K562 (cell line): Measurements from ENCODE around the gene TTLL10. TPM values are rescaled to one million over a fixed set of nuclear protein-coding genes. Genes with fewer than 3 reads are reported as not detected.

Experiments
- CTCF ChIP-seq, 3 experiments: IDR thresholded peaks in 2 of 3; conservative IDR thresholded peaks in 1 of 3; 2 replicates each; pipeline ENCODE4 v1.5.1; 2011 to 2012; ENCODE audit warnings: low read length in 3 of 3, mild to moderate bottlenecking in 3 of 3, control low read depth in 2 of 3, improper control_type of control experiment in 1 of 3, inconsistent platforms in 1 of 3, low read depth in 1 of 3, mixed read lengths in 1 of 3, moderate library complexity in 1 of 3; ENCODE audit not compliant: insufficient read depth in 2 of 3
- EGR1 ChIP-seq: fragments of 450-650 bp; conservative IDR thresholded peaks from 2 replicates; pipeline ENCODE4 v1.6.1; 2017; ENCODE audit warnings: mild to moderate bottlenecking
- GTF2E2 ChIP-seq: fragments of 200-800 bp; sonication (Bioruptor generic); IDR thresholded peaks from 2 replicates; pipeline ENCODE4 v1.6.1; 2016; ENCODE audit warnings: missing genetic modification characterization, missing compliant biosample characterization
- MAFF ChIP-seq: IDR thresholded peaks from 2 replicates; pipeline ENCODE4 v1.6.1; 2012; ENCODE audit warnings: low read length, improper control_type of control experiment
- PCBP2 ChIP-seq: fragments of 200-400 bp; formaldehyde crosslinking; IDR thresholded peaks from 2 replicates; pipeline ENCODE4 v1.6.1; 2018; ENCODE audit warnings: low read length, low read depth, mild to moderate bottlenecking, moderate library complexity; ENCODE audit not compliant: poor library complexity, severe bottlenecking
- PRDM10 ChIP-seq: fragments of 450-650 bp; IDR thresholded peaks from 2 replicates; pipeline ENCODE4 v1.6.1; 2018; ENCODE audit not compliant: partially characterized antibody
- PURB ChIP-seq: sonication (generic); formaldehyde crosslinking; IDR thresholded peaks from 2 replicates; pipeline ENCODE4 v1.9.0; 2021; ENCODE audit warnings: low read depth, mild to moderate bottlenecking, missing genetic modification reagents
- RBFOX2 ChIP-seq: fragments of 200-400 bp; formaldehyde crosslinking; IDR thresholded peaks from 2 replicates; pipeline ENCODE4 v1.6.1; 2017; ENCODE audit warnings: low read depth, mild to moderate bottlenecking, low read length, moderate library complexity
- RREB1 ChIP-seq: fragments of 250-450 bp; sonication (Bioruptor Pico); IDR thresholded peaks from 2 replicates; pipeline ENCODE4 v1.4.0; 2020
- SRSF9 ChIP-seq: fragments of 200-400 bp; formaldehyde crosslinking; IDR thresholded peaks from 2 replicates; pipeline ENCODE4 v1.6.1; 2017; ENCODE audit warnings: low read depth, low read length, borderline replicate concordance
- TRIM28 ChIP-seq: fragments of 450-650 bp; IDR thresholded peaks from 2 replicates; pipeline ENCODE4 v1.6.1; 2017
- ZFP91 ChIP-seq: sonication (generic); formaldehyde crosslinking; IDR thresholded peaks from 2 replicates; pipeline ENCODE4 v1.8.0; 2022; ENCODE audit warnings: mild to moderate bottlenecking, missing genetic modification reagents
- ZNF316 ChIP-seq: fragments of 450-650 bp; IDR thresholded peaks from 2 replicates; pipeline ENCODE4 v1.6.1; 2016
- ZNF507 ChIP-seq: conservative IDR thresholded peaks from 2 replicates; pipeline ENCODE4 v1.6.1; 2017; ENCODE audit warnings: missing genetic modification characterization, missing compliant biosample characterization
- ZNF583 ChIP-seq: fragments of 250-450 bp; sonication (Bioruptor Pico); IDR thresholded peaks from 2 replicates; pipeline ENCODE4 v1.4.0; 2020
- ZNF764 ChIP-seq: fragments of 250-450 bp; sonication (Bioruptor Pico); IDR thresholded peaks from 2 replicates; pipeline ENCODE4 v1.4.0; 2020; ENCODE audit warnings: low read depth, mild to moderate bottlenecking, moderate library complexity
- polyA plus RNA-seq, 8 experiments: library from polyadenylated mRNA; depleted of rRNA in 4 of 8; stranded (reverse) in 5 of 8; unstranded in 3 of 8; fragments of >200 nt; fragmentation: Nextera tagmentation in 2 of 8; fragmentation: Illumina TruSeq in 1 of 8; extraction: Ambion mirVana in 2 of 8; extraction: Trizol in 1 of 8; gene quantifications; 2 replicates each; pipeline versions ENCODE4 v1.2.1 to v1.2.3, GENCODE V29; 2011 to 2014; ENCODE audit warnings: inconsistent platforms in 1 of 8, missing spikeins in 1 of 8
- total RNA-seq, 7 experiments: library from RNA; depleted of rRNA in 6 of 7; stranded (reverse); fragments of >200 nt in 6 of 7; fragmentation: Illumina TruSeq in 2 of 7; extraction: Trizol in 2 of 7; gene quantifications; 2 replicates each; pipeline versions ENCODE4 v1.2.1 to v1.2.3, GENCODE V29; 2011 to 2021; ENCODE audit warnings: low replicate concordance in 1 of 7

TTLL10 gene
- total and polyA plus RNA-seq, 9 of the 15 experiments (the other 6 are each of a cell fraction or from before 2014, with no cell fraction given): not detected

GRCh38 chr1:1157426-1157913, 16.2 kb upstream of the TTLL10 start (continued):
- no peak for TF ChIP-seq PCBP2
- TF ChIP-seq GTF2E2: 0 out of 2 replicates have a peak, but pooled peaks have one; percentile 89
- no peak for TF ChIP-seq ZNF583 (CRISPR knock-in tag)
- TF ChIP-seq ZNF764: no peak
- TF ChIP-seq MAFF: no peak
- TF ChIP-seq EGR1: no peak
- no peak for TF ChIP-seq TRIM28
- TF ChIP-seq RBFOX2: peak; percentile 85
- TF ChIP-seq ZNF507 (tag): no peak
- no peak for TF ChIP-seq ZNF316
- TF ChIP-seq ZFP91 (CRISPR knock-in tag): no peak
- no peak for TF ChIP-seq PURB
- TF ChIP-seq PRDM10: peak; percentile 21
- TF ChIP-seq CTCF (IDR thresholded peaks at IDR 0.05 in 2 of 3, conservative IDR thresholded peaks at IDR 0.05 in 1 of 3; ENCODE audit: insufficient read depth in 2 of 3, low read depth in 1 of 3, low read length in 3 of 3): no peak
- no peak for TF ChIP-seq RREB1 (CRISPR knock-in tag)
- no peak for TF ChIP-seq SRSF9
